ENCODE data around the gene TBL3.

Gene TBL3

DNA sequence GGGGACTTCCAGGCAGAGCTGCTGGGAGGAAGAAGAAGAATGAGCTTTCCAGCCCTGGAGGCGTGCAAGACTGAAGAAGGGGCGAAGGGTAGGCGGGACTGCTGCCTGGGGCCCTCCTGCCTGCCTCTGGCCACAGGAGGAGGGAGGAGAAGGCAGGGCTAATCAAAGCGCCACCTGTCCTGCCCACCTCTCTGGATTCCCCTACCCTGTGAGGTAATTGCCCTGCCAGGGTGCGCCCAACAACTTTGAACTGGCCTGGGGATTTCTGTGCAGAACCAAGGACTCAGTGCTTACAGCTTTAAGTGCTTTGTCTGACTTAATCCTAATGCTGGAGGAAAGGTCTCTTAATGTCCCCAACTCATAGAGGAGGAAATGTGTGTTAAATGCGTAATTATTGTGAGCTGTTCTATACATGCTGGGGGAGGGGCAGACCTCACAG lies 9.6 kb downstream of the TBL3 start, which contains the start of gene NOXO1:
TSS of gene NOXO1 (minus strand) at position 72 of the 439 bp plus-strand sequence. CDS start 290 bp downstream, outside the sequence.
- in situ Hi-C loops (cut with MboI; ENCODE audit: low sequenced_read_pairs) = no loop called here

DNA sequence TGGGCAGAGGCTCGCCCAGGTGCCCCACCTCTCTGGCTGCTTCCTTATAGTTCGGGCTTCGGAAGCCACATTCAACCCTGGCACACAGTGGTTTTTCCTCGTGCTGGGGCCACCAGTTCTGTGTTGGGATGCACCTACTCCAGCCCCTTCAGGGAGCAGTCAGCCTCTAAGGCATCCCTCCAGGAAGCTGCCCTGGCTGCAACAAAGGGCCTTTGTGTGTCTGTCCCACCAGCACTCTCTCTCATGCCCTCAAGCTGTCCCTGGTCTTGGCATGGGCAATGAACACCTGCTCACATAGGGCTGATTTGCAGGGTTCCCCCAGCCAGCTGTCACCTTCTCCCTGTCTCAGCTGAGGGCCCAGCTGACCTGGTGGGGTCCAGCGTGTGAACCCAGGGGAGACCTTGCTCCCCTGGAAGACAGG lies 10.2 kb downstream of the TBL3 start:
- in situ Hi-C loops (cut with MboI; ENCODE audit: low sequenced_read_pairs) = no loop called here

DNA sequence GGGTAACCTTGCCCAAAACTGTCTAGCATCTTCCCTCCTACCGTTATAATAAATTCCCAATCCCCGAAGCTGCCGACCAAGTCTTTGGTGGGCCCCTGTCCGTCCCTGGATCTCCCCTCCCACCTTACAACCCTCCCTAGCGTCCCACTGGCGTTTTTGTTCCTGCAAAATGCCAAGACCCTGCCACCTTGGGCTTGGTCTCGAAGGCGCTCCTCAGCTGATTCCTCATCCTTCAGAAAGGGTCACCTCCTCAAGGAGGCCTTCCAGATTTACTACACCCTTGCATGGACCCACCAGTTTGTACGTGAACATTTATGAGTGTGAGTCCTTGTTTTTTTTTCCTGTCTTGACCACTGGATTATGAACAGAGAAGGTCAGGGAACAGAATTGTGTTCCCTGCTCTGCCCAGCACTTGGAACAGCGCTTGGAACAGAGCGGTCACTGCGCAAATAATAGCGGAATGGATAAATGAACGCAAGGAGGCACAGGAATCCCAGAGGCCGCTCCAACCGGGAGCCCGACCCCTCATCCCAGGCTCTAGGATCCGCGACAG lies 11.2 kb downstream of the TBL3 start:
- in situ Hi-C loops (cut with MboI; ENCODE audit: low sequenced_read_pairs) = no loop called here

DNA sequence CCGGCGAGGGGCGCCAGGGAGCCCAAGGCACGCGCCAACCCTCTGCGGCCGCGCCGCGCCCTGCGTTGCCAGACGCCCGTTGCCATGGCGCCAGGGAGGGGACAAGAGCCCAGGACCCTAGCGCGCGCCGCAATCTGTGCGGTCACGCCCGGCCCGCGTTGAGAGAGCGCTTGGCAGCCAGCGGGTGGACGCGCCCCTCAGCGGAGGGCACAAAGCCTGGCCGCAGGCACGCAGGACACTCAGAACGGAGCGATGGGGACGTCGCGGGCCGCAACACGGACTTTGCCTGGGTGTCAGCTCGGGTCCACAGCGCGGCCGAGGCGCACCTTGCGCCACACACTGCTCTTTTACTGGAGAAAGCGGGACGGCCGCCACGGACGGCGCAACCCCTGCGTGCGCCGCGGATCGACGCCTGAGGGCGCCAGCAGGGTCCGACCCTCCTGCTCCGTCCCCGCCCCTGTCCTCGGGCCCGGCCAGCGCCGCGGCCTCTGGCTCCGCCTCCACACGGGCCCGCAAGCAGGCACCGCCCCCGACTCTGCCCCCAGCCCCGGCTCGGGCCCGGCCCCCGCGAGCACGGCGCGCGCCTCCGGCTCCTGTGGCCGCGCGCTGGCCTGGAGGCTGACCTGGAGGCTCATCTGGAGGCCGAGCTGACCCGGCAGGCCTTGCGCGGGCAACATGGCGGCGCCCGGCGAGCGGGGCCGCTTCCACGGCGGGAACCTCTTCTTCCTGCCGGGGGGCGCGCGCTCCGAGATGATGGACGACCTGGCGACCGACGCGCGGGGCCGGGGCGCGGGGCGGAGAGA lies 11.9 kb downstream of the TBL3 start, which contains the start of gene GFER:
TSS of gene GFER (plus strand) at position 650 of the 803 bp plus-strand sequence. CDS start at position 676, 26 bp downstream.
- in situ Hi-C loops (cut with MboI; ENCODE audit: low sequenced_read_pairs) = no loop called here

DNA sequence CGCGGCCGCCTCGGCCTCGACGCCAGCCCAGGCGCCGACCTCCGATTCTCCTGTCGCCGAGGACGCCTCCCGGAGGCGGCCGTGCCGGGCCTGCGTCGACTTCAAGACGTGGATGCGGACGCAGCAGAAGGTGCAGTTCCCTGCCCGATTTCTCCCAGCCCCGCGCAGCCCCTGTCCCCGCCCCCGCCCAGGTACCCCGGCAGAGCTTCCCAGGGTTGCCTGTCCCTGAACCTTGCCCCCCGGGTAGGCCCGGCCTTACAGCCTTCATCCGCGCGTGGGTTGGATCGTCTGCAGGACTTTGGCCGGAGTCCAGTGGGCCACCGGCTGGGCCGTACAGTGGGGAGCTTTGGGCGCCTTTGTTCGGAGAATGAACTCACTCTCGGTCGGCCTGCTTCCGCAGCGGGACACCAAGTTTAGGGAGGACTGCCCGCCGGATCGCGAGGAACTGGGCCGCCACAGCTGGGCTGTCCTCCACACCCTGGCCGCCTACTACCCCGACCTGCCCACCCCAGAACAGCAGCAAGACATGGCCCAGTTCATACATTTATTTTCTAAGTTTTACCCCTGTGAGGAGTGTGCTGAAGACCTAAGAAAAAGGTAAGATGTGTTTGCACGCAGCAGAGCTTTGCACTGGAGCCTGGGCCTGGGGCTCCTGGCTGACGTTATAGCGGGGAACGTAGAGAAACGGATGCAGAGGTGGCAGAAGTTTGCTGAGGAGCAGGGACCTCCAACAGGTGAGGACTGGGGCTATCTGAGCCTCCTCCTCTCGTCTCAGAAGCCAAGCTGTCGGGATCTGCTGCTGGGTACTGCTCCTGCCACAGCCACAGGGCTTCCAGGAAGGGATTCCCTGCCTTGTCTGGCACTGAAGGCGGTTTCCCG lies 12.7 kb downstream of the TBL3 start:
- in situ Hi-C loops (cut with MboI; ENCODE audit: low sequenced_read_pairs) = no loop called here

DNA sequence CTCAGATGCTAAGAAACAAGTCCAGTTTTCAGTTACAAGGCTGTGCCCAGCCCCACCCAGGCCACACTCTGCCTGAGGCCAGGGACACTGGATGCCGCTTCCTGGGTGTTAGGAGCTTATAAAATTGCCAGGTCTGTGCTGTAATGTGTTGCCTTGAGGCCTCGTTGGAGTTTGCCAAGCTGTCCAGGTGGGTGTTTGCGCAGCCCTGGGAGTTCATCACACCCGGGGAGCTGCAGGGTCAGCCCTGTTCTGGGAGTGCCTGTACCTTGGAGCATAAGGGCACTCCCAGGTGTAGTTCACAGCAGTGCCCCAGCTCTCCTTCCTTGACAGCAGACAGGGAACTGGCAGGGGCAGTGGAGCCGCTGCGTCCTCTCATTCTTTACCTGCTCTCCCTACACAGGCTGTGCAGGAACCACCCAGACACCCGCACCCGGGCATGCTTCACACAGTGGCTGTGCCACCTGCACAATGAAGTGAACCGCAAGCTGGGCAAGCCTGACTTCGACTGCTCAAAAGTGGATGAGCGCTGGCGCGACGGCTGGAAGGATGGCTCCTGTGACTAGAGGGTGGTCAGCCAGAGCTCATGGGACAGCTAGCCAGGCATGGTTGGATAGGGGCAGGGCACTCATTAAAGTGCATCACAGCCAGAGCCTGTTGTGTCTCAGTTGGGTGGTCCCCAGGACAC lies 13.8 kb downstream of the TBL3 start:
- in situ Hi-C loops (cut with MboI; ENCODE audit: low sequenced_read_pairs) = no loop called here

DNA sequence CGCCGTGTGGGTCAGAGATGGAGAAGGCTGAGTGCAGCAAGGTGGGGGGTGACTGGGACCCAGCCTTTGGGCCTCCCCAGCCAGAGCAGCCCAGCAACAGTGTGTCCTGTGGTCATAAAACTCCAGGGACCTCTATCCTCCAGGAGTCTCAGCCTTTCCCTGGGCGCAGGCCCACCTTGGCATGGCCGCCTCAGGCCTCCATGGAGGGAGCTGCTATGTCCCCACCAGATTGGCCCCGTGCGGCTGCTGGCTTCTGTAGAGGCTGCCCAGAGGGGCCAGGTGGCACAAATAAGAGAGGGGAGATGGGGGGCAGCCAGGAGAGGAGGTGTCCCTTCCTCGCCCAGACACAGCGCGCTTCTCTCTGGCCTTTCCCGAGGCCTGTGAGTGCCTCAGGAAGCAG lies 15.3 kb downstream of the TBL3 start:
- in situ Hi-C loops (cut with MboI; ENCODE audit: low sequenced_read_pairs) = no loop called here

DNA sequence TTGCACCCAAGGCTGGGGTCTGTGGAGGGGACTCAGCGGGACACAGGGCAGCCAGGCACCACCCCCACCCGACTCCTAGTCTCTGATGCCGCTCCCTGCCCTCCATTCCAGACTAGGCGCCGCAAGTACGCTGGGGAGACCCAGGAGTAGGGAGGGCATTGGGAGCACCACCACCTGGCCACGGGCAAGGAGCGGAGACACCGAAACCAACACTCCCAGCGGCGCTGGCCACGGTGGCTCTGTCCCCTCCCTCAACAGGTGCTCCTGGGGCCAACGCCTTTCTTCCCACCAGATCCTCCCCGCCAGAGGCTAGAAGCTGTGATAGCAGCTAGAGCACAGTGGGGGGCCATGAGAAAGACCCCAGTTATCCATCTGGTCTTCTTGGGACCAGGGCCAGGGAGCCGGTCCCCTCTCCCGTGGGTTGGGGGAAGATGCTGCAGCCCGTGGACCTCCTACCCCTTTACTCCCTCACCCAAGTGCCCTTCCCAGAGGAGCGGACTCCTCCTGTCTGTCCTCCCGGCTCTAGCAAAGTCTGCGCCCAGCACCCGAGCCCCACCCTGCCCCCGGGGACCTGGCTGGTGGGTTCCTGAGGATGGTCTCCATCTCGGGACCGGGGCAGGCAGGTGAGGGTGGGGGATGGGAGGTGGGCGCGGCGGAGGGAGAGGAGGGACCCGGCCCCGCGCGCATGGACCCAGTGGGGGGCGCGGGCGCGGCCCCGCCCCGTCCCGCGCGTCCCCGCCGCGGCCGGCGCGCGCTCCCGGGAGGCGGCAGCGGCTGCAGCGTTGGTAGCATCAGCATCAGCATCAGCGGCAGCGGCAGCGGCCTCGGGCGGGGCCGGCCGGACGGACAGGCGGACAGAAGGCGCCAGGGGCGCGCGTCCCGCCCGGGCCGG lies 17.6 kb downstream of the TBL3 start, which contains the start of gene SYNGR3:
TSS of gene SYNGR3 (plus strand) at position 762 of the 892 bp plus-strand sequence. CDS start 133 bp downstream, outside the sequence.
- in situ Hi-C loops (cut with MboI; ENCODE audit: low sequenced_read_pairs) = no loop called here

DNA sequence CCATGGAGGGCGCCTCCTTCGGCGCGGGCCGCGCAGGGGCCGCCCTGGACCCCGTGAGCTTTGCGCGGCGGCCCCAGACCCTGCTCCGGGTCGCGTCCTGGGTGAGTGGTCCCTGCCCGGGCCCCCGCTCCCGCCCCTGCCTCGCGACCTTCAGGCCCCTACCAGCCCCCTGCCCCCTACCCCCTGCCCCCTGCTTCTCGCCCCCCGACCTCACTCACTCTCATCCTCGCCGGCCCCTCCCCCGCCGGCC lies 18.2 kb downstream of the TBL3 start:
- in situ Hi-C loops (cut with MboI; ENCODE audit: low sequenced_read_pairs) = no loop called here

DNA sequence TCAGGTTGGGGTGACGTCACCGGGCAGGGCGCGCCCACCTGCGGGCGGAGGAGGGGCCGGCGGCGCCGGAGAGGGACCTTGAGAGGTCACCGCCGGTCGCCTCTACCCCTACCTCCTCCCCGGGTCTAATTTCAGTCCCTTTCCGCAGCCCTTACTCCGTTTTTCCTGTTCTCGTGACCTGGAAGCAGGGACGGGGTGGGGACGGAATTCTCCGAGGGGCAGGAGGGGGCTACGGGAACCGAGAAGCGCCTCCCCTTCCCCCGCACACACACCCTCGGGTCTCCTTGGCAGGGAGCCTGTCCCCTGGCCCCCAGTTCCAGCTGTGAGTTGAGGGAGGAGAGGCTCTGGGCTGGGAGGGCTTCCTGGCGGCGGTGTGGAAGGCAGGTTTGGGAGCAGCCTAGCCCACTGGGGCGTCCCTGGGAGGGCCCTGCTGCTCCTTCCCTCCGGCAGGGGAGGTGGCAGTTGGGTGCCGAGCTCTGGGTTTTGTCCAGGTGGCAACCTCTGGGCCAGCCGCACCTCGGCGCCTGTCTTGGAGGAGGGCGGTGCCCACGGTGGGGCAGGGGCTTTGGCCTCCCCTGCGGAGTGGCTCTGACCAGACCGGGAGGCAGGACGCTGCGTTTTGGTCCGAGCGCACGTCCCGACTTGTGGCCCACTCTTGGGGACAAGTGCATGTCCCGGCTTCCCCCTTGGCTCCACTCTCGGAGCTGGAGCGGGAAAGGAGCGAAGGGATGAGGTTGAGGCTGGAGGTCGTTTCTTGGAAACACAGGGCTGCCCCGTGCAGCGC lies 18.7 kb downstream of the TBL3 start:
- in situ Hi-C loops (cut with MboI; ENCODE audit: low sequenced_read_pairs) = no loop called here

DNA sequence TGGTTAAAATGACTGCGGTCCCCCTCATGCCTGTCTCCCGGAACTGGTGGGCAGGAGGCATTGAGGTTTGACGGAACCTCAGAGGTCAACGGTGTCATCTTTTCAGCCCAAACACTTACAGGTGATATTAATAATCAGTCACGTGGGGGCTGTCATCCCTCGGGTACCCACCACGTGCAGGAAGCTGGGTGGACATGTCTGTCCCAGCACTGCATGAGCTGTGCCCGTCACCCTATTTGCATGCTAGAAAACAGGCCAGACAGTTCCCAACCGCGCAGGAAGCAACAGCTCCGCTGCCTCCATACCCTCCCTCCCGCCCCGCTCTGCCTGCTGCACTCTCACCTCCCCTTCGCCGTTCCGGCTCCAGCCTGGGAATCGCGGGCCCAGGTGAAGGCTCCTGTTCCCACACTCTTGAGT lies 19.3 kb downstream of the TBL3 start:
- in situ Hi-C loops (cut with MboI; ENCODE audit: low sequenced_read_pairs) = no loop called here

DNA sequence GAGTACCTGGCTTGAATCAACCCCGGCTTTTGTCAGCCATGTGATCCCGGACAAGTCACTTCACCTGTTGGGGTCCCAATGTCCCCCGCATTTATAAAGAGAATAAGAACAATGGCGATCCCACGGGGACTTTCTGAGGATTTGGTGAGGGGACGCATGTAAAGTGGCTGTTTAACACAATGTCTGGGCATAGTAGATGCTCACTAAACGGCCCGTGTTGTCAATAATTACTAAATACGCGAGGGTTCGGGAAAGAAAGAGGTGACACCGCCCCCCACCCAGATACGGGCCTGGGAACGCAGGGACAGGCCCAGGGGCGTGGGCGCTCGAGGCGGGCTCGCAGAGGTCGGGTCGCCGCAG lies 19.7 kb downstream of the TBL3 start:
- in situ Hi-C loops (cut with MboI; ENCODE audit: low sequenced_read_pairs) = no loop called here

DNA sequence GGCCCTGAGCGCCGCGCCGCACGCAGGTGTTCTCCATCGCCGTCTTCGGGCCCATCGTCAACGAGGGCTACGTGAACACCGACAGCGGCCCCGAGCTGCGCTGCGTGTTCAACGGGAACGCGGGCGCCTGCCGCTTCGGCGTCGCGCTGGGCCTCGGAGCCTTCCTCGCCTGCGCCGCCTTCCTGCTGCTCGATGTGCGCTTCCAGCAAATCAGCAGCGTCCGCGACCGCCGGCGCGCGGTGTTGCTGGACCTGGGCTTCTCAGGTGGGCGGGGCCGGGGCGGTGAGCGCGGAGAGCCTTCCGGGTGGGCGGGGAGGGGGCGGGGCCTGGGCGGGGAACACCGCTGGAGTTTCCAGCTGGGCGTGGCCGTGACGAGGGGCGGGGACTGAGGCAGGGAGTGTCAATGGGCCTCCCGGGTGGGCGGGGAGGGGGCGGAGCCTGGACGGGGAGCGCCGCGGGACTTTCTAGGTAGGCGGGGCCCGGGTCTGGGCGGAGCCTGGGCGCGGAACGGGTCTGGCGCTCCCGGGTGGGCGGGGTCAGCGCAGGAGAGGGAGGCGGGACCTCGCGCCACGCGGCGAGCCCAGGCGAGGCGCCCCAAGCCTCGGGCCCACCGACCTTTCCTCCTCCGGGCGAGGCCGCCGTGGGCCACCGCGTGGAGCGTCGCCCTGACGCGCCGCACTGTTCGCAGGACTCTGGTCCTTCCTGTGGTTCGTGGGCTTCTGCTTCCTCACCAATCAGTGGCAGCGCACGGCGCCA lies 20.3 kb downstream of the TBL3 start:
- in situ Hi-C loops (cut with MboI; ENCODE audit: low sequenced_read_pairs) = no loop called here

DNA sequence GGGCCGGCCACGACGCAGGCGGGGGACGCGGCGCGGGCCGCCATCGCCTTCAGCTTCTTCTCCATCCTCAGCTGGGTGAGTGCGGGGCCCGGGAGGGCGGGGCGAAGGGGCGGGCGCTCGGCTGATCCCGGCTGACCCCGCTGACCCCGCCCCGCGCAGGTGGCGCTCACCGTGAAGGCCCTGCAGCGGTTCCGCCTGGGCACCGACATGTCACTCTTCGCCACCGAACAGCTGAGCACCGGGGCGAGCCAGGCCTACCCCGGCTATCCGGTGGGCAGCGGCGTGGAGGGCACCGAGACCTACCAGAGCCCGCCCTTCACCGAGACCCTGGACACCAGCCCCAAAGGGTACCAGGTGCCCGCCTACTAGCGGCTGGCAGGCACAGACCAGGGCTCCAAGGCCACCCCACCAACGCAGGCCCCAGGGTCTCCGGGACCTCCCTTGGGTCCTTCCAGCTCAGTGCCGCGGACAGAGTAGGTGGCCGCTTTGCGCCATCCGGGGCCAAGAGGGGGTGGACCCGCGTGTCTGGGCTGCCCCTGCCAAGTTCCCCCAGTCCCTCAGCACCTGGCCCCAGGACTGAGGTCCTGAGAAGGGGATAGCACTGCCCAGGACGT lies 21.0 kb downstream of the TBL3 start:
- in situ Hi-C loops (cut with MboI; ENCODE audit: low sequenced_read_pairs) = no loop called here

DNA sequence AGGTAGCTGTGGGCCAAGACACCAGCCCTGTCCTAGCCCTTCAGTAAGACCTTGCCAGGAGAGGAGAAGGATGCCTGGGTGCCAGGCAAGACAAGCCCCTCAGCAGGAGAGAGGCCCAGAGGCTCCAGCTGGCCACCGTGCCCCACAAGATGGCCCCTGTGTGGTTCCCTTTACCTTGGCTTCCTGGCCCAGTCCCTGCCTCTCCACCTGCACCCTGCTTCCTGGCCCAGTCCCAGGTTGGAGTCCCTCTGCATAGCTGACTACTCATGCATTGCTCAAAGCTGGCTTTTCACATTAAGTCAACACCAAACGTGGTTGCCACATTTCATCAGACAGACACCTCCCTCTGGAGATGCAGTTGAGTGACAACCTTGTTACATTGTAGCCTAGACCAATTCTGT lies 21.9 kb downstream of the TBL3 start:
- in situ Hi-C loops (cut with MboI; ENCODE audit: low sequenced_read_pairs) = no loop called here

DNA sequence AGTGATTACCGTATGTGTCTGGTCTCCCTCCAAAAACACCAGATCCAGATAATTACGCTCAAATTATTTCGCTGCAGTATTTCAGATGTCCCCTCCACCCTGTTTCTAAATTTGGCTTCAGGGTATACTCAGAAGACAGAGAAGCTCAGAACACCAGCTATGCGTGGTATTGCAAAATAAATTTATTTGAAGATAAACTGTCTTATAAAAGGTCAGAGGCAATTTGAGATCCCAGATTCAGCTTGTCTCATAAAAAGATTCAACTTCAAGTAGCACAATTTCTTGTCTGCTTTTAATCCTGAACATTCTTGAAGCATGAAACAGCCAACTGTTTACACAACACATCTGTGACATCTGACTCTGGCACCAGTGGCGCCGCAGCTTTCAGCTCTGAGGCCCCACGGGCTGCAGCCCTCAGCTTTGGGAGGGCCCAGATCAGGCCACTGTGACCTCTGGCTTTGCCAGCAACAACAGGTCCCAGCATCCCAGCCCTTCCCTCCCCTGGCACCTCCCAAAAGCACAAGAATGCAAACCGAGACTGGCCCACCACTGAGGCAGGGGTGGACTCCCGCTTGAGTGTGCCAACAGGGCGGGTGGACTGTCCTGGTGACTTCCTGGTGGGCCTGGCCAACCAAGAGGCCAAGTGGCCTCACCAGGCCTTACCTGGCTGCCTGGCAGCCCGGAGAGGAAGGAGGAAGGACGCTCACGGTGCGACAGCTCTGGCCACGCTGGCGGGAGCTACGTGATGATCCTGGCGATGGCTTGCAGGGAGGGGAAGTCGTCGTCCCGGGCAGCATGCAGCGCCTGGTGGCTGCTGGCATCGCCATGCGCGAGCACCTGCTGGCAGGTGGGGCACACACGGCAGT lies 25.9 kb downstream of the TBL3 start:
- in situ Hi-C loops (cut with MboI; ENCODE audit: low sequenced_read_pairs) = no loop called here

DNA sequence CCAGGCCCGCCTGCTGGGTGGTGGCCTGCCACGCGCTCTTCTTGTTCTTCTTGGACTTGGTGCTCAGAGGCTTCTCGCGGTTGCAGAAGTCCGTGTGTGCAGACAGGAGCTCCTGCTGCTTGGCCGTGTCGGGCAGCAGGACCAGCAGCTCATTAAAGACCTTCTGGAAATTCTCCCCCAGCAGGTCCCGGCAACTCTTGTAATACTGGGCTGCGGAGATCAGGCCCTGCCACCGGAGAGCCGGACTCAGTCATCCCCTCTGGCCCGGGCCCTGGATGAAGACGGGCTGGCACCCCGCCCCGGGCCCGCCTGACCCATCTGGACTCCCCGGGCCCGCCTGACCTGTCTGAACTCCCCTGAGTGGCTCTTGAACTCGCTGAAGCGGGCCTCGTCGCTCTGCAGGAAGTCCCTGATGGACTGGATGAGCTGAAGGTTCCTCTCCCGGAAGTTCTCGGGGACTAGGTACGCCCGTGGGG lies 26.5 kb downstream of the TBL3 start:
- in situ Hi-C loops (cut with MboI; ENCODE audit: low sequenced_read_pairs) = no loop called here

Measured in HL-60/S4 (cell line).